Bronchial epithelial cell (primary cell): ENCODE results near the gene TPX2. TPM values are rescaled to one million over a fixed set of nuclear protein-coding genes. Genes with fewer than 3 reads are reported as not detected.

ENCODE experiments used
- DNase-seq: peaks from one replicate; pipeline ENCODE4 v3.0.0-alpha.2; 2010; ENCODE audit warnings: low read depth
- FAIRE-seq: peaks from 2 replicates; lab custom pipeline; 2011; peaks lifted over from hg19 to GRCh38; lab: Jason Lieb, UNC
- H3K27me3 ChIP-seq: 2 replicates; pipeline ENCODE4 v1.5.1; 2011; ENCODE audit warnings: low read length; ENCODE audit not compliant: control insufficient read depth, insufficient read depth
- H3K36me3 ChIP-seq: 2 replicates; pipeline ENCODE4 v1.5.1; 2011; ENCODE audit warnings: low read length; ENCODE audit not compliant: control insufficient read depth, insufficient read depth
- H3K4me3 ChIP-seq: 2 replicates; pipeline ENCODE4 v1.5.1; 2011; ENCODE audit warnings: mild to moderate bottlenecking, low read depth, low read length, control low read depth
- total RNA-seq: library from RNA; depleted of rRNA; stranded (reverse); fragments of >200 nt; gene quantifications from 2 replicates; pipeline ENCODE4 v1.2.1, GENCODE V29; 2014
- TF ChIP-seq, protein P1 (sequence below): IDR thresholded peaks from 2 replicates; pipeline ENCODE4 v1.5.1; 2011; ENCODE audit warnings: mild to moderate bottlenecking, moderate library complexity, low read length, control low read depth, inconsistent platforms; ENCODE audit not compliant: insufficient read depth, severe bottlenecking

Gene TPX2
- total RNA-seq, 1 donor from 2014 or later = 1.3 TPM

DNA sequence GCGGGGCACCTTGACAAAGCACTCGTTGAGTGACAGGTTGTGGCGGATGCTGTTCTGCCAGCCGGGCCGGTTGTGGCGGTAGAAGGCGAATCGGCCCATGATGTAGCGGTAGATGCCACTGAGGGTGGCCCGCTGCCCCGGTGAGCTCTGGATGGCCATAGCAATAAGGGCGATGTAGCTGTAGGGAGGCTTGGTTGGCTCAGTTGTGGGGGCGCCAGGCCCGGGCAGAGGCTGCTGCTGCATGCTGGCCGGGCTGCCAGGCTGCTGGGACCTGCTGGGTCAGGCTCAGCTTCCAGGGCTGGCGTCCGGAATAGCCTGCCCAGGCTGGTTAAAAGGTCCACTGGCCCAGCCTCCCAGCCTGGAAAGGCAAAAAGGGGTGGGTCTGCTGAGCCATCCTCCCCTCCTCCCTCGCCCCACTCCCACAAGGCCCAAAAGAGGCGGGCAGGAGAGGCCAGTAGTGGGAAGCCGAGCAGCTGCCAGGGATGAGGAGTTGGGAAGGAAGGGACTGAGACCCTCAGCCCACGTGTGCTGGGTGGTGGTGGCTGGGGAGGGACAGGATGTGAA lies 106.3 kb downstream of the TPX2 start, which contains the start of gene FOXS1:
Gene FOXS1 (minus strand): TSS at position 305 of the 564 bp plus-strand sequence. CDS start 62 bp downstream, at position 243.
- Histone ChIP-seq H3K4me3 (no peak within 1 kb of the TSS), H3K36me3 (no peaks in the 10 kb centered on the region), H3K27me3 (peaks cover 2% of the 10 kb centered on the region)
- TF ChIP-seq, protein P1, sequence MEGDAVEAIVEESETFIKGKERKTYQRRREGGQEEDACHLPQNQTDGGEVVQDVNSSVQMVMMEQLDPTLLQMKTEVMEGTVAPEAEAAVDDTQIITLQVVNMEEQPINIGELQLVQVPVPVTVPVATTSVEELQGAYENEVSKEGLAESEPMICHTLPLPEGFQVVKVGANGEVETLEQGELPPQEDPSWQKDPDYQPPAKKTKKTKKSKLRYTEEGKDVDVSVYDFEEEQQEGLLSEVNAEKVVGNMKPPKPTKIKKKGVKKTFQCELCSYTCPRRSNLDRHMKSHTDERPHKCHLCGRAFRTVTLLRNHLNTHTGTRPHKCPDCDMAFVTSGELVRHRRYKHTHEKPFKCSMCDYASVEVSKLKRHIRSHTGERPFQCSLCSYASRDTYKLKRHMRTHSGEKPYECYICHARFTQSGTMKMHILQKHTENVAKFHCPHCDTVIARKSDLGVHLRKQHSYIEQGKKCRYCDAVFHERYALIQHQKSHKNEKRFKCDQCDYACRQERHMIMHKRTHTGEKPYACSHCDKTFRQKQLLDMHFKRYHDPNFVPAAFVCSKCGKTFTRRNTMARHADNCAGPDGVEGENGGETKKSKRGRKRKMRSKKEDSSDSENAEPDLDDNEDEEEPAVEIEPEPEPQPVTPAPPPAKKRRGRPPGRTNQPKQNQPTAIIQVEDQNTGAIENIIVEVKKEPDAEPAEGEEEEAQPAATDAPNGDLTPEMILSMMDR = no peak
- DNase-seq = peak; percentile 29
- FAIRE-seq = no peak

DNA sequence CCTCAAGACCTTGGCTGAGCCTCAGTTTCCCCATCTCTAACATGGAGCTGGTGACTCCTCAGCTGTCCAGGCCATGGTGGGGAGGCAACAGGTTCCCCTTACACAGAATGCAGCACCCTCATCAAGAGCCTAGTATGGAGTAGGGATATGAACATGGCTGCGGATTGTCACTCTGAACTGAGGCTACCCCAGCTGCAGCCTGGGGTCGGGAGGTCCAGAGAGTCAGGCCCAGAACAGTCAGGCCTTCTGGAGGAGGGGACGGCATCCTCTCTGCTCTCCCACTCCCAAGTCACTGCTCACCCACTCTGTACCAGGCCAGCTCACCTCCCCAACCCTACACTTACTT lies 107.7 kb downstream of the TPX2 start:
- DNase-seq (no peak), FAIRE-seq (no peak)
- H3K27me3 ChIP-seq = peaks cover 8% of the 10 kb centered on the region
- TF ChIP-seq, protein P1 = no peak
- H3K36me3 ChIP-seq = no peaks in the 10 kb centered on the region
- no peak overlapping the region for H3K4me3 ChIP-seq

DNA sequence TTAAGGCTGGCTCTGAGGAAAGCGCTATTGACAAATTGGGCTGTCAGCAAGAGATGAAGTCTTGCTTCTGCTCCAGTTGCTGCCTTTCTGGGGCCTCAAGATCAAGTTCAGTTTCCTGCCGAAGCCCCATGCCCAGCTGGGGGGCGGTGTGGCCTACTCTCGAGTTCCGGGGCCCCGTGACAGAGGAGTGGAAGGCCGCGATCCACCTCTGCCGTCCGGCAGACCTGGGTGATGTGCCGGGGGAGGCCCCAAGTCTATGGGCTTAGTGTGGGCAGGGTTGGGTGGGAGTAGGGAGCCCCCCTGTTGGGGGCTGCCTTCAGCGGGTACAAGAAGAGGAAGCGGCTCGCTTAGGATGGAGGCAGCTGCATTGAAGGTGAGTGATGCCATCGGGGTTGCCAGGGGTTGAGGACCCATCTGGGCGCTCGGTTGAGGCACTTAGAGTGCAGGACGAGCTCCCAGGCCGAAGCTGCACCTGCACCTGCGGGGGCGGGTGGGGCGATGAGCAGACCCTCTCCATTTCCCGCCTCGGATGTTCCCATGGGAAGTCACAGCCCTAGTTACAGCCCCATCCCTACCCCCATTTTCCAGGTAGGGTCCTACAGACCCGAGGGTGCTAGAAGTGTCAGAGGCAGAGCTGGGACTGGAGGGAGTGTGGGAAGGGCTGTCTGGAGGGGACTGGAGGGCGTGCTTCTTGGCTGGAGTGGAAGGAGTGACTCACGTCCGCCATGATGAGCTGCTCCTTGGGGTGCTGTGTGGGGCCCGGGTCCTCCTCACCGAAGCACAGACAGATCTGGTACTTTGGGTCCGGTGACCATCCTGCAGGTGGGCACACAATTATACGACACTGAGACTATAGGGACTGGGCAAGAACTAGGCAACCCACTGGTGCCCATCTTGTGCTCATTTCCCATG lies 109.3 kb downstream of the TPX2 start:
- DNase-seq (no peak), FAIRE-seq (no peak)
- Histone ChIP-seq H3K4me3 (no peak overlapping the region), H3K36me3 (no peaks in the 10 kb centered on the region), H3K27me3 (peaks cover 6% of the 10 kb centered on the region)
- TF ChIP-seq, protein P1 = no peak

DNA sequence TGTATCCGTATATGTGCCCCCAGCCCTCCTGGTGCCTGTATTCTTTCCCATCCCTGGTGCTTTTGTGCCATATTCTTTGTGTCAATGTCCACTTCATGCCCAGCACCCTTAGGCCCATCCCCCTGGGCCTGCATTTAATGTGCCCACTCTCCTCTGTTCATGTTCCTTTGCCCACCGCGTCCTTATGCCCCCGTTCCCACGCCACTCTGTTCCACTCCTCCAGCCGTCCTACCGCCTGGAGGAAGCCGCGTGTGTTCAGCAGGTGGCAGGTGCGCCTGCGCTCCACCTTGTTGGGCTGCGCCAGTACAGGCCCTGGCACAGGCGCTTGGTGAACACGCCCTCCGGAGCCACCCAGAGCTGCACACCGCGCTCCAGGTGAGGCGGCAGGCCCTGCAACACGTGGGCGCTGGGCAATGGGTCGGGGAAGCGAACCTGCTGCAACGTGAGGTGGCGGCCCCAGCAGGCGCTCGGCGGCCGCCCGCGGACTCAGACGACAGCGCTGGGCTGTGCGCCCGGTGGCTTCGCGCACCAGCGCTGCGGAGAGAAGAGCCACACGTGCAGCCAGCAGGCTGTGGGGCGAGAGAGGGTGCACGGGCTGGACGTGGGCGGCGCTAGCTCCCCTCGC lies 110.3 kb downstream of the TPX2 start:
- DNase-seq (peak; percentile 64), FAIRE-seq (no peak)
- no peak overlapping the region for H3K4me3 ChIP-seq
- TF ChIP-seq, protein P1 = no peak
- peaks cover 6% of the 10 kb centered on the region for H3K27me3 ChIP-seq
- no peaks in the 10 kb centered on the region for H3K36me3 ChIP-seq

Other genes with a start within 250 kb of the TPX2 start
- 46.9 and 52.9 TPM in 2 replicates for gene HM13, start 224.8 kb upstream of the TPX2 start, total RNA-seq
- gene ID1, start 134.0 kb upstream of the TPX2 start, total RNA-seq = 426 and 930 TPM in 2 replicates
- gene COX4I2, start 101.4 kb upstream of the TPX2 start, total RNA-seq = not detected in 2 replicates
- gene BCL2L1, start 16.4 kb upstream of the TPX2 start, total RNA-seq = 93.5 and 93.8 TPM in 2 replicates
- gene MYLK2, start 80.1 kb downstream of the TPX2 start, total RNA-seq = not detected in 2 replicates
- not detected in 2 replicates for gene FOXS1, start 106.3 kb downstream of the TPX2 start, total RNA-seq
- not detected in 2 replicates for gene DUSP15, start 131.2 kb downstream of the TPX2 start, total RNA-seq
- under 0.01 TPM in 1 of 2 replicates, not detected in the other for gene TTLL9, start 131.3 kb downstream of the TPX2 start, total RNA-seq
- 6.3 and 6.8 TPM in 2 replicates for gene PDRG1, start 212.8 kb downstream of the TPX2 start, total RNA-seq
- gene XKR7, start 228.9 kb downstream of the TPX2 start, total RNA-seq = not detected in 2 replicates